ENCODE results near the gene SULT4A1. TPM values are rescaled to one million over a fixed set of nuclear protein-coding genes. Genes with fewer than 3 reads are reported as not detected.

The SULT4A1 gene
- polyA plus RNA-seq, 1 of the 3 experiments (the other 2 are of a cell fraction), result 3.9 TPM

DNA sequence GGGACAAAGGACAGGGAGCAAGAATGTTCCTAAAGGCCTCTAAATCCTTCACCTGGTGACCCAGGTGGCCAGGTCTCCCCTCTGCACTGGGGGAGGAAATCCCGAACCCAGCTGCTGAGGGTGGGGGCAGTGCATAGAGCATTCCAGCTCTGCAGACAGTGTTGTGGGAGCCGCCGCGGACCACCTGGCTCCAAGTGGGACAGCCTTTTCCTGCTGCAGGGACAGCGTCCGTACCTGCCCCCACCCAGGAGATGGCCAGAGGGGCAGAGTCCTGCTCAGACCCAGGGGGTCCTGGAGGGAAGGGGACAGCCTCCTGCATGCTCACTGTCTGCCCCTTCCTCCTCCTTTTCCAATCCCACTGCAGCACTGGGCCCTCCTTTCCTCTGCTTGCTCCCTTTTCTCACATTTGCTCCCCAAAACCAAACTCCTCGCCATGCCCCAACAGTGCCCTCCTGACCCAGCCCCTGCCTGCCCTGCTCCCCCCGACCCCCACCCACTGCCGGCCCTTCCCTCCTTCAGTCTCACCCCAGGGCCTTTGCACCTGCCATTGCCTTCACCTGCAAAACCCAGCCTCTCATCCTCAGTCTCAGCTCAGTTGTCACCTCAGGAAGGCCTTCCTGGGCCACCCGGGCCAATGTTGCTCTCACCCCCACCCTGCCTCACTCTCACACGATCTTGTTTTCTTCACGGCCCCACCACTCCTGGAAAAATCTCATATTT lies 16.7 kb upstream of the SULT4A1 start:
- Histone ChIP-seq H3K4me3 (ENCODE audit: low read depth in 2 of 2, low read length in 1 of 2) (no peak overlapping the region), H3K4me1 (ENCODE audit: control insufficient read depth in 1 of 2, insufficient read depth in 2 of 2, low read depth in 1 of 2, low read length in 1 of 2) (no peaks in the 10 kb centered on the region), H4K20me1 (ENCODE audit: insufficient read depth) (no peaks in the 10 kb centered on the region), H3K9ac (no peak overlapping the region), H3K9me2 (no peaks in the 10 kb centered on the region), H3K27me3 (ENCODE audit: insufficient read depth) (no peaks in the 10 kb centered on the region), H2AFZ (ENCODE audit: low read depth) (no peak overlapping the region), H3K36me3 (replicated peaks in 1 of 2; ENCODE audit: control insufficient read depth in 1 of 2, insufficient read depth in 2 of 2, low read length in 1 of 2) (no peaks in the 10 kb centered on the region), H3K9me3 (no peaks in the 10 kb centered on the region), H3K27ac (ENCODE audit: low read depth in 2 of 2, low read length in 1 of 2) (no peak overlapping the region), H3F3A (replicated peaks; ENCODE audit: insufficient read depth) (no peaks in the 10 kb centered on the region), H3K4me2 (no peak overlapping the region), H3K79me2 (ENCODE audit: insufficient read depth) (no peaks in the 10 kb centered on the region)
- DNase-seq, result no peak
- no peak for TF ChIP-seq EP300 (IDR thresholded peaks at IDR 0.05; ENCODE audit: borderline replicate concordance in 1 of 2, low read depth in 1 of 2, low read length in 1 of 2)
- no peak for TF ChIP-seq MEF2A (IDR thresholded peaks at IDR 0.05; ENCODE audit: borderline replicate concordance, low read depth)
- TF ChIP-seq TAF1 (IDR thresholded peaks at IDR 0.05; ENCODE audit: borderline replicate concordance, low read depth, low read length), result no peak
- TF ChIP-seq, protein P1, sequence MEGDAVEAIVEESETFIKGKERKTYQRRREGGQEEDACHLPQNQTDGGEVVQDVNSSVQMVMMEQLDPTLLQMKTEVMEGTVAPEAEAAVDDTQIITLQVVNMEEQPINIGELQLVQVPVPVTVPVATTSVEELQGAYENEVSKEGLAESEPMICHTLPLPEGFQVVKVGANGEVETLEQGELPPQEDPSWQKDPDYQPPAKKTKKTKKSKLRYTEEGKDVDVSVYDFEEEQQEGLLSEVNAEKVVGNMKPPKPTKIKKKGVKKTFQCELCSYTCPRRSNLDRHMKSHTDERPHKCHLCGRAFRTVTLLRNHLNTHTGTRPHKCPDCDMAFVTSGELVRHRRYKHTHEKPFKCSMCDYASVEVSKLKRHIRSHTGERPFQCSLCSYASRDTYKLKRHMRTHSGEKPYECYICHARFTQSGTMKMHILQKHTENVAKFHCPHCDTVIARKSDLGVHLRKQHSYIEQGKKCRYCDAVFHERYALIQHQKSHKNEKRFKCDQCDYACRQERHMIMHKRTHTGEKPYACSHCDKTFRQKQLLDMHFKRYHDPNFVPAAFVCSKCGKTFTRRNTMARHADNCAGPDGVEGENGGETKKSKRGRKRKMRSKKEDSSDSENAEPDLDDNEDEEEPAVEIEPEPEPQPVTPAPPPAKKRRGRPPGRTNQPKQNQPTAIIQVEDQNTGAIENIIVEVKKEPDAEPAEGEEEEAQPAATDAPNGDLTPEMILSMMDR (IDR thresholded peaks at IDR 0.05), result no peak
- TF ChIP-seq RCOR1 (IDR thresholded peaks at IDR 0.05; ENCODE audit: low read length), result no peak
- TF ChIP-seq, protein P2, sequence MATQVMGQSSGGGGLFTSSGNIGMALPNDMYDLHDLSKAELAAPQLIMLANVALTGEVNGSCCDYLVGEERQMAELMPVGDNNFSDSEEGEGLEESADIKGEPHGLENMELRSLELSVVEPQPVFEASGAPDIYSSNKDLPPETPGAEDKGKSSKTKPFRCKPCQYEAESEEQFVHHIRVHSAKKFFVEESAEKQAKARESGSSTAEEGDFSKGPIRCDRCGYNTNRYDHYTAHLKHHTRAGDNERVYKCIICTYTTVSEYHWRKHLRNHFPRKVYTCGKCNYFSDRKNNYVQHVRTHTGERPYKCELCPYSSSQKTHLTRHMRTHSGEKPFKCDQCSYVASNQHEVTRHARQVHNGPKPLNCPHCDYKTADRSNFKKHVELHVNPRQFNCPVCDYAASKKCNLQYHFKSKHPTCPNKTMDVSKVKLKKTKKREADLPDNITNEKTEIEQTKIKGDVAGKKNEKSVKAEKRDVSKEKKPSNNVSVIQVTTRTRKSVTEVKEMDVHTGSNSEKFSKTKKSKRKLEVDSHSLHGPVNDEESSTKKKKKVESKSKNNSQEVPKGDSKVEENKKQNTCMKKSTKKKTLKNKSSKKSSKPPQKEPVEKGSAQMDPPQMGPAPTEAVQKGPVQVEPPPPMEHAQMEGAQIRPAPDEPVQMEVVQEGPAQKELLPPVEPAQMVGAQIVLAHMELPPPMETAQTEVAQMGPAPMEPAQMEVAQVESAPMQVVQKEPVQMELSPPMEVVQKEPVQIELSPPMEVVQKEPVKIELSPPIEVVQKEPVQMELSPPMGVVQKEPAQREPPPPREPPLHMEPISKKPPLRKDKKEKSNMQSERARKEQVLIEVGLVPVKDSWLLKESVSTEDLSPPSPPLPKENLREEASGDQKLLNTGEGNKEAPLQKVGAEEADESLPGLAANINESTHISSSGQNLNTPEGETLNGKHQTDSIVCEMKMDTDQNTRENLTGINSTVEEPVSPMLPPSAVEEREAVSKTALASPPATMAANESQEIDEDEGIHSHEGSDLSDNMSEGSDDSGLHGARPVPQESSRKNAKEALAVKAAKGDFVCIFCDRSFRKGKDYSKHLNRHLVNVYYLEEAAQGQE (IDR thresholded peaks at IDR 0.05; ENCODE audit: low read depth, low read length), result no peak
- TF ChIP-seq, protein P3, sequence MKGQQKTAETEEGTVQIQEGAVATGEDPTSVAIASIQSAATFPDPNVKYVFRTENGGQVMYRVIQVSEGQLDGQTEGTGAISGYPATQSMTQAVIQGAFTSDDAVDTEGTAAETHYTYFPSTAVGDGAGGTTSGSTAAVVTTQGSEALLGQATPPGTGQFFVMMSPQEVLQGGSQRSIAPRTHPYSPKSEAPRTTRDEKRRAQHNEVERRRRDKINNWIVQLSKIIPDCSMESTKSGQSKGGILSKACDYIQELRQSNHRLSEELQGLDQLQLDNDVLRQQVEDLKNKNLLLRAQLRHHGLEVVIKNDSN (IDR thresholded peaks at IDR 0.05; ENCODE audit: borderline replicate concordance, low read depth), result no peak
- no peak for TF ChIP-seq POLR2AphosphoS5 (IDR thresholded peaks at IDR 0.05; ENCODE audit: low read depth, low read length)
- TF ChIP-seq, protein P4, sequence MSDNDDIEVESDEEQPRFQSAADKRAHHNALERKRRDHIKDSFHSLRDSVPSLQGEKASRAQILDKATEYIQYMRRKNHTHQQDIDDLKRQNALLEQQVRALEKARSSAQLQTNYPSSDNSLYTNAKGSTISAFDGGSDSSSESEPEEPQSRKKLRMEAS (IDR thresholded peaks at IDR 0.05; ENCODE audit: low read depth), result no peak
- TF ChIP-seq, protein P5, sequence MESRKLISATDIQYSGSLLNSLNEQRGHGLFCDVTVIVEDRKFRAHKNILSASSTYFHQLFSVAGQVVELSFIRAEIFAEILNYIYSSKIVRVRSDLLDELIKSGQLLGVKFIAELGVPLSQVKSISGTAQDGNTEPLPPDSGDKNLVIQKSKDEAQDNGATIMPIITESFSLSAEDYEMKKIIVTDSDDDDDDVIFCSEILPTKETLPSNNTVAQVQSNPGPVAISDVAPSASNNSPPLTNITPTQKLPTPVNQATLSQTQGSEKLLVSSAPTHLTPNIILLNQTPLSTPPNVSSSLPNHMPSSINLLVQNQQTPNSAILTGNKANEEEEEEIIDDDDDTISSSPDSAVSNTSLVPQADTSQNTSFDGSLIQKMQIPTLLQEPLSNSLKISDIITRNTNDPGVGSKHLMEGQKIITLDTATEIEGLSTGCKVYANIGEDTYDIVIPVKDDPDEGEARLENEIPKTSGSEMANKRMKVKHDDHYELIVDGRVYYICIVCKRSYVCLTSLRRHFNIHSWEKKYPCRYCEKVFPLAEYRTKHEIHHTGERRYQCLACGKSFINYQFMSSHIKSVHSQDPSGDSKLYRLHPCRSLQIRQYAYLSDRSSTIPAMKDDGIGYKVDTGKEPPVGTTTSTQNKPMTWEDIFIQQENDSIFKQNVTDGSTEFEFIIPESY (IDR thresholded peaks at IDR 0.05; ENCODE audit: borderline replicate concordance, low read depth), result no peak
- no peak for TF ChIP-seq CHD2 (IDR thresholded peaks at IDR 0.05; ENCODE audit: low read length, partially characterized antibody)
- TF ChIP-seq RXRA (IDR thresholded peaks at IDR 0.05; ENCODE audit: borderline replicate concordance, low read depth), result no peak
- no peak for TF ChIP-seq SMC3 (IDR thresholded peaks at IDR 0.05; ENCODE audit: low read depth, low read length)
- no peak for TF ChIP-seq YY1 (IDR thresholded peaks at IDR 0.05; ENCODE audit: low read depth)
- TF ChIP-seq MXI1 (IDR thresholded peaks at IDR 0.05; ENCODE audit: low read depth, low read length), result no peak
- TF ChIP-seq, protein P6, sequence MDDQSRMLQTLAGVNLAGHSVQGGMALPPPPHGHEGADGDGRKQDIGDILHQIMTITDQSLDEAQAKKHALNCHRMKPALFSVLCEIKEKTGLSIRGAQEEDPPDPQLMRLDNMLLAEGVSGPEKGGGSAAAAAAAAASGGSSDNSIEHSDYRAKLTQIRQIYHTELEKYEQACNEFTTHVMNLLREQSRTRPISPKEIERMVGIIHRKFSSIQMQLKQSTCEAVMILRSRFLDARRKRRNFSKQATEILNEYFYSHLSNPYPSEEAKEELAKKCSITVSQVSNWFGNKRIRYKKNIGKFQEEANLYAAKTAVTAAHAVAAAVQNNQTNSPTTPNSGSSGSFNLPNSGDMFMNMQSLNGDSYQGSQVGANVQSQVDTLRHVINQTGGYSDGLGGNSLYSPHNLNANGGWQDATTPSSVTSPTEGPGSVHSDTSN (IDR thresholded peaks at IDR 0.05), result no peak
- TF ChIP-seq RAD21 (IDR thresholded peaks at IDR 0.05; ENCODE audit: low read length), result no peak
- CTCF ChIA-PET, result no interaction called here
- POLR2A ChIA-PET, result no interaction called here
- 25% methylated on average over 6 of the region's 12 CpGs for WGBS (ENCODE audit: low lambda C conversion rate)

Data from SK-N-SH (cell line).